IMR-90 (cell line): ENCODE measurements around the gene MSLN. TPM values are rescaled to one million over a fixed set of nuclear protein-coding genes. Genes with fewer than 3 reads are reported as not detected.

Source experiments
- ATAC-seq: fragments of 200-7000 bp; cut with Tn5 transposase; 2 replicates; pipeline ENCODE4 v1.9.1; 2020; ENCODE audit warnings: low read depth, mild to moderate bottlenecking, moderate library complexity
- BruUV-seq: library from RNA; stranded (reverse); fragments of 400-500 nt; replicated peaks from 2 replicates; lab custom pipeline; 2021; lab: Mats Ljungman, UMichigan
- CTCF ChIA-PET: fragments of 300-600 bp; formaldehyde crosslinking; extraction: SDS; loops from one replicate; lab custom pipeline; 2021; ENCODE audit warnings: antibody characterized with exemption; lab: Yijun Ruan, JAX
- POLR2A ChIA-PET: fragments of 300-600 bp; sonication (Branson Sonifier 250); formaldehyde crosslinking; loops from one replicate; lab custom pipeline; 2022; ENCODE audit warnings: antibody characterized with exemption; ENCODE audit not compliant: unreplicated experiment; lab: Charles Lee
- DNase-seq: peaks from one replicate; pipeline ENCODE4 v3.0.0; 2013
- H2AFZ ChIP-seq: replicated peaks from 2 replicates; pipeline ENCODE3; 2013; ENCODE audit warnings: low read length, mild to moderate bottlenecking; ENCODE audit not compliant: poor library complexity
- H2AK5ac ChIP-seq: 2 replicates; pipeline ENCODE4 v1.6.1; 2013; ENCODE audit warnings: low read depth, low read length, inconsistent platforms
- H2AK9ac ChIP-seq: replicated peaks from 2 replicates; pipeline ENCODE3; 2013; ENCODE audit warnings: mild to moderate bottlenecking, low read depth, low read length, moderate library complexity; ENCODE audit not compliant: poor library complexity
- H2BK120ac ChIP-seq: 2 replicates; pipeline ENCODE4 v1.6.1; 2013; ENCODE audit warnings: low read depth, low read length, inconsistent platforms
- H2BK15ac ChIP-seq: 3 replicates; pipeline ENCODE4 v1.6.1; 2013; ENCODE audit warnings: low read depth, low read length, inconsistent platforms
- H2BK20ac ChIP-seq: 2 replicates; pipeline ENCODE4 v1.6.1; 2013; ENCODE audit warnings: low read depth, mild to moderate bottlenecking, inconsistent platforms, low read length, moderate library complexity
- H2BK5ac ChIP-seq: 2 replicates; pipeline ENCODE4 v1.6.1; 2013; ENCODE audit warnings: mild to moderate bottlenecking, low read depth, low read length, inconsistent platforms; ENCODE audit not compliant: poor library complexity, severe bottlenecking
- H3K14ac ChIP-seq: replicated peaks from 2 replicates; pipeline ENCODE4 v1.6.1; 2013; ENCODE audit warnings: low read depth, low read length, inconsistent platforms
- H3K18ac ChIP-seq: 2 replicates; pipeline ENCODE4 v1.6.1; 2013; ENCODE audit warnings: low read depth, low read length, control low read depth
- H3K23ac ChIP-seq: 2 replicates; pipeline ENCODE4 v1.6.1; 2013; ENCODE audit warnings: low read depth, low read length, inconsistent platforms
- H3K27ac ChIP-seq: 2 replicates; pipeline ENCODE4 v1.5.1; 2013; ENCODE audit warnings: mild to moderate bottlenecking, control low read depth, low read length; ENCODE audit not compliant: insufficient read depth
- H3K27me3 ChIP-seq: 2 replicates; pipeline ENCODE4 v1.6.1; 2013; ENCODE audit warnings: low read length; ENCODE audit not compliant: control insufficient read depth, insufficient read depth
- H3K36me3 ChIP-seq: 2 replicates; pipeline ENCODE4 v1.6.1; 2013; ENCODE audit warnings: low read length, mixed read lengths; ENCODE audit not compliant: control insufficient read depth, insufficient read depth
- H3K4ac ChIP-seq: 2 replicates; pipeline ENCODE4 v1.6.1; 2013; ENCODE audit warnings: low read depth, low read length, inconsistent platforms
- H3K4me1 ChIP-seq: 2 replicates; pipeline ENCODE4 v1.6.1; 2013; ENCODE audit warnings: low read length, mixed read lengths; ENCODE audit not compliant: control insufficient read depth, insufficient read depth
- H3K4me2 ChIP-seq: 2 replicates; pipeline ENCODE4 v1.6.1; 2013; ENCODE audit warnings: low read depth, mild to moderate bottlenecking, control low read depth, low read length, moderate library complexity
- H3K4me3 ChIP-seq: 2 replicates; pipeline ENCODE4 v1.5.1; 2013; ENCODE audit warnings: low read depth, mild to moderate bottlenecking, control low read depth, low read length, moderate library complexity; ENCODE audit not compliant: insufficient read depth
- H3K56ac ChIP-seq: 2 replicates; pipeline ENCODE4 v1.6.1; 2013; ENCODE audit warnings: low read length, inconsistent platforms; ENCODE audit not compliant: insufficient read depth; ENCODE audit errors: extremely low read depth
- H3K79me1 ChIP-seq, 2 experiments: 2 replicates each; pipeline ENCODE4 v1.6.1; 2013; ENCODE audit warnings: low read length in 2 of 2, inconsistent platforms in 1 of 2, low read depth in 1 of 2
- H3K9ac ChIP-seq: 2 replicates; pipeline ENCODE4 v1.6.1; 2013; ENCODE audit warnings: low read depth, low read length, control low read depth
- H3K9me1 ChIP-seq: 2 replicates; pipeline ENCODE4 v1.6.1; 2013; ENCODE audit warnings: low read length, inconsistent platforms; ENCODE audit not compliant: insufficient read depth
- H3K9me3 ChIP-seq: 2 replicates; pipeline ENCODE4 v1.6.1; 2013; ENCODE audit warnings: low read length; ENCODE audit not compliant: control insufficient read depth, insufficient read depth
- H4K20me1 ChIP-seq: 2 replicates; pipeline ENCODE4 v1.6.1; 2013; ENCODE audit warnings: low read length, inconsistent platforms; ENCODE audit not compliant: insufficient read depth
- H4K5ac ChIP-seq: 2 replicates; pipeline ENCODE4 v1.6.1; 2013; ENCODE audit warnings: mild to moderate bottlenecking, low read depth, low read length, control low read depth
- H4K8ac ChIP-seq, 2 experiments: 2 replicates each; pipeline ENCODE4 v1.6.1; 2013; ENCODE audit warnings: low read depth in 2 of 2, low read length in 2 of 2, control low read depth in 1 of 2, inconsistent platforms in 1 of 2
- H4K91ac ChIP-seq: 2 replicates; pipeline ENCODE4 v1.6.1; 2013; ENCODE audit warnings: low read depth, low read length, inconsistent platforms; ENCODE audit not compliant: insufficient read depth
- BHLHE40 ChIP-seq: fragments of 150-350 bp; IDR thresholded peaks from 2 replicates; pipeline ENCODE4 v1.6.1; 2016; ENCODE audit warnings: mild to moderate bottlenecking, low read depth, low read length
- CEBPB ChIP-seq: IDR thresholded peaks from 2 replicates; pipeline ENCODE4 v1.6.1; 2012; ENCODE audit warnings: low read depth, low read length, improper control_type of control experiment
- CHD1 ChIP-seq: IDR thresholded peaks from 2 replicates; pipeline ENCODE4 v1.6.1; 2012; ENCODE audit warnings: low read depth, low read length, improper control_type of control experiment
- FOS ChIP-seq: fragments of 150-350 bp; IDR thresholded peaks from 2 replicates; pipeline ENCODE4 v1.6.1; 2016; ENCODE audit warnings: low read depth, low read length
- MAFK ChIP-seq: IDR thresholded peaks from 2 replicates; pipeline ENCODE4 v1.6.1; 2012; ENCODE audit warnings: low read depth, low read length, improper control_type of control experiment
- MAZ ChIP-seq: IDR thresholded peaks from 2 replicates; pipeline ENCODE4 v1.6.1; 2012; ENCODE audit warnings: low read depth, mild to moderate bottlenecking, low read length, improper control_type of control experiment, moderate library complexity, borderline replicate concordance
- POLR2A ChIP-seq: IDR thresholded peaks from 2 replicates; pipeline ENCODE4 v1.6.1; 2012; ENCODE audit warnings: mild to moderate bottlenecking, low read depth, low read length
- SMC3 ChIP-seq: fragments of 150-350 bp; IDR thresholded peaks from 2 replicates; pipeline ENCODE4 v1.6.1; 2016; ENCODE audit warnings: low read depth, mild to moderate bottlenecking, antibody characterized with exemption, low read length, moderate library complexity
- WGBS, 2 experiments: methylation state at CpG; one replicate each; pipeline versions ENCODE4 v1.1.5 to v1.1.7; 2013; ENCODE audit warnings: missing lambda C conversion rate in 2 of 2; ENCODE audit not compliant: insufficient read length in 1 of 2; ENCODE audit errors: extremely low coverage in 2 of 2; 5-methylcytosine and 5-hydroxymethylcytosine counted together
- dilution Hi-C: fragments of 300-500 bp; cut with HindIII; formaldehyde crosslinking; loops from one replicate; pipeline ENCODE4 v1.14.3; 2018; ENCODE audit warnings: low sequenced_read_pairs; ENCODE audit not compliant: unreplicated experiment
- in situ Hi-C: fragments of 300-500 bp; cut with MboI; formaldehyde crosslinking; loops from 3 replicates; pipeline ENCODE4 v1.14.3; 2019; ENCODE audit warnings: low sequenced_read_pairs, inconsistent platforms, mixed read lengths
- intact Hi-C: fragments of 100-400 bp; cut with micrococcal nuclease; formaldehyde crosslinking; loops from 2 replicates; pipeline ENCODE4 v1.10.0; 2022
- polyA plus RNA-seq, 3 experiments: library from polyadenylated mRNA; depleted of rRNA; stranded (reverse); fragments of >200 nt; gene quantifications; 2 replicates each; pipeline ENCODE4 v1.2.3, GENCODE V29; 2012; ENCODE audit warnings: low replicate concordance in 1 of 3
- total RNA-seq: library from RNA; depleted of rRNA; stranded (reverse); fragments of >200 nt; gene quantifications from 2 replicates; pipeline ENCODE4 v1.2.3, GENCODE V29; 2012
- TF ChIP-seq, protein P1 (sequence below): fragments of 150-350 bp; IDR thresholded peaks from 2 replicates; pipeline ENCODE4 v1.6.1; 2016; ENCODE audit warnings: low read depth, mild to moderate bottlenecking, low read length, moderate library complexity, borderline replicate concordance
- TF ChIP-seq, protein P2 (sequence below): conservative IDR thresholded peaks from 2 replicates; pipeline ENCODE4 v1.5.1; 2012; ENCODE audit warnings: mild to moderate bottlenecking, low read depth, low read length, improper control_type of control experiment

The MSLN gene
- total and polyA plus RNA-seq, 2 of the 4 experiments (the other 2 are of a cell fraction): 0.14 TPM; not detected in 1

DNA sequence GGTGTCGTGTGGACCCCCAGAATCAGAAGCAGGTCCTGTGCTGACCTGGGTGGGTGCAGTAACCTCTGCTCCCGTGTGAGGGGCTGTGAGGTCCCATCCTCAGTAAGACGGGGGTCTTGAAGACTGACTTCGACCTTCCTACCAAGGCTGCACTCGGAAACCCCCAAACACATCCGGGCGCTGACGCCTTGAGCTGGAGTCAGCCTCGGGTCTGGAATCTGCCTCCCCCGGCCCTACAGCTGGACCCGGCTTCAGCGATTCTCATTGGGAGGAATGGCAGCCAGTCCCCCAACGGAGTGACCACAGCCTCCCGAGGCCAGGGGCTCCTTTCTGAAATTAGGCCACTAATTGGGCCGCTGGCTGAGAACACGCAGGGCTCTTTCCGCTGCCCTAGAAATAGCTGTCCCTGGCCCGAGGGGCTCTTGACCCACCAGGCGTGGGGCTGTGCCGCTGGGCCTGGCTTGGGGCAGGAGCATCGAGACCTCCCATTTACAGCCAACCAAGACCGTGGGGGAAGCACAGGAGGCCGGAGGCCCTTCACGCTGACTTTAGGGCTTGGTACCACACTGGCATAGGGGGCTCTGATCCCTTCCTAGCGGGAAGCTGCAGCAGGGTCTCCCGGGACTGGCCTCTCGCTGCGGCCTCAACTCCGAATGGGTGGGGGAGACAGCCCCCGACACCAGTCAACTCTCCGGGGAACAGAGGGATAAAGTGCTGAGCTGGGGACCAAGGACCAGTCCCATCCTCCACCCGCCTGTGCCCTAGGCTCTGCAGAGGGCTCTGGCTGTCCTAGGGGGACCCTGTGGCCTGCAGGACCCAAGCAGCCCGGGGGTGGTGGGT lies 42.6 kb downstream of the MSLN start (continued):
- TF ChIP-seq SMC3: no peak

DNA sequence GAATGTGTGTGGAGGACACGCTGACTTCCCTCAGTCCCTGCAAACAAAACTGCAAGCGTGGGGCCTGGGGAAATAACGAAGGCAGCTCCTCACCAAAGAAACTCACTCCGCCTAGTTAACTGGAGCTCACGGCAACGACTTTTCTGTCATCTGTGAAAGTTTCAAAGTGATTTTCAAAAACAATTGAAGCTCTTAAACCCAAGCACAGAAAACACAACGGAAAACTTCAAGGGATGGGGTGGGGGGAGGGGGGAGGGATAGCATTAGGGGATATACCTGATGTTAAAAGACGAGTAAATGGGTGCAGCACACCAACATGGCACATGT lies 43.2 kb downstream of the MSLN start:
- H3K9me1 ChIP-seq: 0 out of 2 replicates have a peak, but pooled peaks cover 3% of the 10 kb centered on the region
- no peak overlapping the region for H3K18ac ChIP-seq
- BruUV-seq: no TSS peak
- no peak overlapping the region for H3K56ac ChIP-seq
- H3K27ac ChIP-seq: no peak overlapping the region
- no peak overlapping the region for H2BK15ac ChIP-seq
- H4K5ac ChIP-seq: no peak overlapping the region
- H3K4ac ChIP-seq: no peak overlapping the region
- H3K9me3 ChIP-seq: no peaks in the 10 kb centered on the region
- no peak overlapping the region for H2BK5ac ChIP-seq
- no peak overlapping the region for H3K23ac ChIP-seq
- no peak overlapping the region for H2AK5ac ChIP-seq
- no peak overlapping the region for H3K4me2 ChIP-seq
- no peak overlapping the region for H4K8ac ChIP-seq
- peaks cover 3% of the 10 kb centered on the region; the same call in 1 of the 2 replicates for H3K4me1 ChIP-seq
- no peak overlapping the region for H2AFZ ChIP-seq
- no peak overlapping the region for H3K14ac ChIP-seq
- POLR2A ChIA-PET: no interaction called here
- dilution Hi-C loops (no loop called here), intact Hi-C loops (no loop called here), in situ Hi-C loops (loop anchor here (25.0 kb wide), 1 partner anchor 409 kb away; no protein-coding TSS in a partner anchor)
- CTCF ChIA-PET: no interaction called here
- no CpG with 5 or more reads among the region's 8 CpGs for WGBS, 2 experiments
- peaks cover 4 to 10% of the 10 kb centered on the region in 2 experiments; a peak in 3 of 4 replicates for H3K79me1 ChIP-seq
- no peak overlapping the region for H3K9ac ChIP-seq
- ATAC-seq (no peak), DNase-seq (no peak)
- no peaks in the 10 kb centered on the region for H3K36me3 ChIP-seq
- no peak overlapping the region for H2BK20ac ChIP-seq
- H3K27me3 ChIP-seq: peaks cover 20% of the 10 kb centered on the region
- no peak overlapping the region for H3K4me3 ChIP-seq
- H4K20me1 ChIP-seq: no peaks in the 10 kb centered on the region
- H4K91ac ChIP-seq: no peak overlapping the region
- H2AK9ac ChIP-seq: no peak overlapping the region
- H2BK120ac ChIP-seq: no peak overlapping the region
- TF ChIP-seq, protein P1, sequence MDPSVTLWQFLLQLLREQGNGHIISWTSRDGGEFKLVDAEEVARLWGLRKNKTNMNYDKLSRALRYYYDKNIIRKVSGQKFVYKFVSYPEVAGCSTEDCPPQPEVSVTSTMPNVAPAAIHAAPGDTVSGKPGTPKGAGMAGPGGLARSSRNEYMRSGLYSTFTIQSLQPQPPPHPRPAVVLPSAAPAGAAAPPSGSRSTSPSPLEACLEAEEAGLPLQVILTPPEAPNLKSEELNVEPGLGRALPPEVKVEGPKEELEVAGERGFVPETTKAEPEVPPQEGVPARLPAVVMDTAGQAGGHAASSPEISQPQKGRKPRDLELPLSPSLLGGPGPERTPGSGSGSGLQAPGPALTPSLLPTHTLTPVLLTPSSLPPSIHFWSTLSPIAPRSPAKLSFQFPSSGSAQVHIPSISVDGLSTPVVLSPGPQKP: no peak
- no peak for TF ChIP-seq POLR2A
- no peak for TF ChIP-seq FOS
- no peak for TF ChIP-seq SMC3
- no peak for TF ChIP-seq MAFK
- no peak for TF ChIP-seq CEBPB
- no peak for TF ChIP-seq BHLHE40
- TF ChIP-seq CHD1: no peak
- TF ChIP-seq, protein P2, sequence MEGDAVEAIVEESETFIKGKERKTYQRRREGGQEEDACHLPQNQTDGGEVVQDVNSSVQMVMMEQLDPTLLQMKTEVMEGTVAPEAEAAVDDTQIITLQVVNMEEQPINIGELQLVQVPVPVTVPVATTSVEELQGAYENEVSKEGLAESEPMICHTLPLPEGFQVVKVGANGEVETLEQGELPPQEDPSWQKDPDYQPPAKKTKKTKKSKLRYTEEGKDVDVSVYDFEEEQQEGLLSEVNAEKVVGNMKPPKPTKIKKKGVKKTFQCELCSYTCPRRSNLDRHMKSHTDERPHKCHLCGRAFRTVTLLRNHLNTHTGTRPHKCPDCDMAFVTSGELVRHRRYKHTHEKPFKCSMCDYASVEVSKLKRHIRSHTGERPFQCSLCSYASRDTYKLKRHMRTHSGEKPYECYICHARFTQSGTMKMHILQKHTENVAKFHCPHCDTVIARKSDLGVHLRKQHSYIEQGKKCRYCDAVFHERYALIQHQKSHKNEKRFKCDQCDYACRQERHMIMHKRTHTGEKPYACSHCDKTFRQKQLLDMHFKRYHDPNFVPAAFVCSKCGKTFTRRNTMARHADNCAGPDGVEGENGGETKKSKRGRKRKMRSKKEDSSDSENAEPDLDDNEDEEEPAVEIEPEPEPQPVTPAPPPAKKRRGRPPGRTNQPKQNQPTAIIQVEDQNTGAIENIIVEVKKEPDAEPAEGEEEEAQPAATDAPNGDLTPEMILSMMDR: no peak
- TF ChIP-seq MAZ: no peak
